Sigmoid colon (tissue), 7 donors: Measurements from ENCODE around the gene RUNX2. TPM values are rescaled to one million over a fixed set of nuclear protein-coding genes. Genes with fewer than 3 reads are reported as not detected.

Experiments
- DNase-seq: peaks from one replicate; pipeline ENCODE4 v3.0.0-alpha.2; 2019
- H3K27ac ChIP-seq, 4 donors: fragments of 200-600 bp; sonication (generic); one replicate each; pipeline ENCODE4 v1.5.1; 2016 to 2019; ENCODE audit warnings: mild to moderate bottlenecking in 1 of 4
- H3K27me3 ChIP-seq, 3 donors: fragments of 200-600 bp; sonication (generic); one replicate each; pipeline ENCODE4 v1.5.1; 2019; ENCODE audit warnings: mild to moderate bottlenecking in 1 of 3
- H3K36me3 ChIP-seq, 4 donors: fragments of 200-600 bp; sonication (generic); one replicate each; pipeline ENCODE4 v1.5.1; 2016 to 2019
- H3K4me1 ChIP-seq, 4 donors: fragments of 200-600 bp; sonication (generic); one replicate each; pipeline ENCODE4 v1.5.1; 2017 to 2019
- H3K4me3 ChIP-seq, 4 donors: fragments of 200-600 bp; sonication (generic); one replicate each; pipeline ENCODE4 v1.5.1; 2017 to 2019; ENCODE audit warnings: mild to moderate bottlenecking in 2 of 4, moderate library complexity in 1 of 4
- H3K9me3 ChIP-seq, 4 donors: fragments of 200-600 bp in 3 of 4; sonication (generic) in 3 of 4; one replicate each; pipeline versions ENCODE4 v1.5.1 to v1.6.1; 2013 to 2019
- CTCF ChIP-seq, 4 experiments: fragments of 450-650 bp in 3 of 4; fragments of 200-600 bp in 1 of 4; IDR thresholded peaks; one replicate each; pipeline ENCODE4 v1.5.1; 2016 to 2019; ENCODE audit warnings: antibody characterized with exemption in 4 of 4, mild to moderate bottlenecking in 3 of 4, moderate library complexity in 2 of 4
- EP300 ChIP-seq, 4 donors: sonication (generic); formaldehyde crosslinking; IDR thresholded peaks; one replicate each; pipeline ENCODE4 v1.6.1; 2017; ENCODE audit warnings: antibody characterized with exemption in 4 of 4
- POLR2A ChIP-seq, 2 donors: fragments of 450-650 bp; IDR thresholded peaks; one replicate each; pipeline ENCODE4 v1.6.1; 2016; ENCODE audit warnings: antibody characterized with exemption in 2 of 2, mild to moderate bottlenecking in 2 of 2, moderate library complexity in 2 of 2
- POLR2AphosphoS5 ChIP-seq, 4 donors: sonication (generic); formaldehyde crosslinking; IDR thresholded peaks; one replicate each; pipeline ENCODE4 v1.6.1; 2017; ENCODE audit warnings: antibody characterized with exemption in 4 of 4
- WGBS, 2 donors: extraction: QIAGEN DNeasy Blood & Tissue Kit; methylation state at CpG; one replicate each; pipeline ENCODE4 v1.1.7; 2013; 5-methylcytosine and 5-hydroxymethylcytosine counted together
- intact Hi-C: fragments of 100-400 bp; cut with DNase I; formaldehyde crosslinking; loops from one replicate; pipeline ENCODE4 v1.15.1; 2023
- polyA plus RNA-seq, 3 donors: library from polyadenylated mRNA; stranded (reverse); fragments of 200-250 nt; gene quantifications; one replicate each; pipeline ENCODE4 v1.2.3, GENCODE V29; 2013
- total RNA-seq, 4 donors: library from RNA; depleted of rRNA; stranded (reverse); fragments of >200 nt; gene quantifications; one replicate each; pipeline ENCODE4 v1.1.0, GENCODE V29; 2016
- donor health status: healthy with polysubstance abuse.
- donor health status: Bipolar disorder and iron deficiency.
- donor health status: healthy.

Gene RUNX2
- total and polyA plus RNA-seq, 7 donors: 0.92 to 4.7 (median 2.9) TPM

- whole genome bisulfite sequencing, 2 donors: 21 to 55% methylated on average over 4 of the region's 4 CpGs
- intact Hi-C loops: no loop called here
- TF ChIP-seq CTCF (IDR thresholded peaks at IDR 0.05) (no peak), POLR2A (IDR thresholded peaks at IDR 0.05) (no peak), EP300 (IDR thresholded peaks at IDR 0.05) (no peak), POLR2AphosphoS5 (IDR thresholded peaks at IDR 0.05) (no peak)
- Histone ChIP-seq H3K27me3 (no peaks in the 10 kb centered on the region), H3K27ac (no peak overlapping the region), H3K36me3 (no peaks in the 10 kb centered on the region), H3K4me1 (peaks cover 0 to 14% (median 6%) of the 10 kb centered on the region in 4 donors), H3K4me3 (no peak overlapping the region), H3K9me3 (no peaks in the 10 kb centered on the region)
- no peak for DNase-seq
These were observed 207.8 kb downstream of the RUNX2 start for GRCh38 chr6:45535933-45536332.

- H3K36me3 ChIP-seq: no peaks in the 10 kb centered on the region
- no peaks in the 10 kb centered on the region for H3K27me3 ChIP-seq
- H3K9me3 ChIP-seq: no peaks in the 10 kb centered on the region
- TF ChIP-seq CTCF (IDR thresholded peaks at IDR 0.05) (no peak), EP300 (IDR thresholded peaks at IDR 0.05) (no peak), POLR2A (IDR thresholded peaks at IDR 0.05) (no peak), POLR2AphosphoS5 (IDR thresholded peaks at IDR 0.05) (no peak)
- H3K4me1 ChIP-seq: peaks cover 0 to 15% (median 4%) of the 10 kb centered on the region in 4 donors
- DNase-seq: no peak
- intact Hi-C loops: no loop called here
- H3K4me3 ChIP-seq: no peak overlapping the region
- WGBS, 2 donors: 96 to 98% methylated on average over 6 of the region's 6 CpGs
- no peak overlapping the region for H3K27ac ChIP-seq
These were observed 209.4 kb downstream of the RUNX2 start for GRCh38 chr6:45537539-45537938.

GRCh38 chr6:45538641-45539547, 210.8 kb downstream of the RUNX2 start:
- H3K4me1 ChIP-seq: peaks cover 0 to 4% (median 0%) of the 10 kb centered on the region in 4 donors
- no peaks in the 10 kb centered on the region for H3K36me3 ChIP-seq
- peak; percentile 83 for DNase-seq
- no peaks in the 10 kb centered on the region for H3K27me3 ChIP-seq
- H3K27ac ChIP-seq: no peak overlapping the region
- intact Hi-C loops: no loop called here
- TF ChIP-seq POLR2A (IDR thresholded peaks at IDR 0.05) (no peak), CTCF (IDR thresholded peaks at IDR 0.05) (no peak), POLR2AphosphoS5 (IDR thresholded peaks at IDR 0.05) (no peak), EP300 (IDR thresholded peaks at IDR 0.05) (no peak)
- no peak overlapping the region for H3K4me3 ChIP-seq
- H3K9me3 ChIP-seq: no peaks in the 10 kb centered on the region
- 76 to 77% methylated on average over 8 of the region's 8 CpGs for WGBS, 2 donors

GRCh38 chr6:45540375-45540920, 212.3 kb downstream of the RUNX2 start:
- DNase-seq: no peak
- H3K9me3 ChIP-seq: no peaks in the 10 kb centered on the region
- no peaks in the 10 kb centered on the region for H3K36me3 ChIP-seq
- no peak overlapping the region for H3K27ac ChIP-seq
- H3K4me3 ChIP-seq: no peak overlapping the region
- TF ChIP-seq POLR2A (IDR thresholded peaks at IDR 0.05) (no peak), CTCF (IDR thresholded peaks at IDR 0.05) (no peak), EP300 (IDR thresholded peaks at IDR 0.05) (no peak), POLR2AphosphoS5 (IDR thresholded peaks at IDR 0.05) (no peak)
- peaks cover 0 to 4% (median 0%) of the 10 kb centered on the region in 4 donors for H3K4me1 ChIP-seq
- intact Hi-C loops: no loop called here
- whole genome bisulfite sequencing, 2 donors: 57 to 76% methylated on average over 6 of the region's 6 CpGs
- H3K27me3 ChIP-seq: no peaks in the 10 kb centered on the region
